ENCODE results near the gene FARP2. TPM values are rescaled to one million over a fixed set of nuclear protein-coding genes. Genes with fewer than 3 reads are reported as not detected.

FARP2 gene
- total and polyA plus RNA-seq, 2 of the 4 experiments (the other 2 are of a cell fraction), result 17.1 to 30.8 TPM

DNA sequence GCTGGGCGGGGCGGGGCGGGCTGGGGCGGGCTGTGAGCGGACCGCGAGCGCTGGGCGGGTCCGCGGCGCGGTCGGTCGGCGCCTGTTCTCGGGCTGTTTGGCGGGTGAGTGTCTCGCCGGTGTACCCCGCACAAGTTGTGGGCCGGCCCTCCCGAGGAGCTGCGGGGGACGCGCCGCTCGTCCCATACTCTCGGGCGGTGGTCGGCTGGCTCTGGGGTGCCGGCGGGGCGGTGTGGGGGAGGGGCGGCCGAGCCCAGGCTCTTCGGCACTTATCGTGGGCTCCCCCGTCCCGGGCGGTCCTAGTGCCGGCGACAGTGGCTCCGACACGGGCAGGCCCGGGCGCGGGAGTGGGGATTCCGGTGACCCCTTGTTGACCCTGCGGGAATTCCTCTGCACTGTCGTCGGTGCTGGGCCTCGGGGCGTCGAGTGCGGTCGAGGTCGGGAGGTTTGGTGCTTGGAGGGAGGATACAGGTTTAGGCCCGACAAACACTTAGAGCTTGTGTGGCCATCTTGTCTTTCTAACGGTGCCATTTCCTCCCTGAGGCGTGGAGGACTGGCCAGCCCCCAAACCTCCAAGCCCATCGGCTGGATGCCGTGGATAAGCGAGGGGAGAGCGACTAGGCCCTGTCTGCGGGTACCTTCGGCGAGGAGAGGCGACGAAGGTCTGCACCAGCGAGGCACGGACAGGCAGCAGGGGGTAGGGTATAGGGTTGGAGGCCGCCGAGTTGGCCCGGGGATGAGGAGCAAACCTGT, 40.0 kb upstream of the FARP2 start, which contains the start of gene SEPTIN2:
TSS of gene SEPTIN2 (plus strand) at position 47 of the 753 bp plus-strand sequence. CDS start 8,308 bp downstream, outside the sequence.
- DNase-seq (peak; percentile 28), ATAC-seq (ENCODE audit: low read depth) (peak; percentile 53)
- Histone ChIP-seq H2BK20ac (ENCODE audit: low read depth, low read length) (no peak within 1 kb of the TSS), H2AK5ac (ENCODE audit: low read depth, low read length) (peak within 1 kb of the TSS; percentile 100), H3K14ac (replicated peaks; ENCODE audit: low read depth, low read length) (peak within 1 kb of the TSS; percentile 100), H2BK15ac (ENCODE audit: low read depth, low read length) (peak within 1 kb of the TSS; percentile 84; the same call in 2 of the 3 replicates), H4K8ac (ENCODE audit: low read depth in 2 of 2, low read length in 2 of 2) (peak within 1 kb of the TSS; percentile 98 to 100), H3K27ac (ENCODE audit: insufficient read depth, low read length) (peak within 1 kb of the TSS; percentile 98), H3K23ac (ENCODE audit: low read depth, low read length) (peak within 1 kb of the TSS; percentile 99), H2AK9ac (replicated peaks; ENCODE audit: low read depth, low read length, poor library complexity) (peak within 1 kb of the TSS; percentile 100), H2BK5ac (ENCODE audit: low read depth, low read length, poor library complexity, severe bottlenecking) (peak within 1 kb of the TSS; percentile 99), H3K4me1 (ENCODE audit: control insufficient read depth, insufficient read depth, low read length) (peaks cover 5% of the 10 kb centered on the region), H2AFZ (replicated peaks; ENCODE audit: low read length, poor library complexity) (peak within 1 kb of the TSS; percentile 96), H3K36me3 (ENCODE audit: control insufficient read depth, insufficient read depth, low read length) (peaks cover 4% of the 10 kb centered on the region; the same call in 1 of the 2 replicates), H4K5ac (ENCODE audit: low read depth, low read length) (peak within 1 kb of the TSS; percentile 99), H2BK120ac (ENCODE audit: low read depth, low read length) (peak within 1 kb of the TSS; percentile 92), H4K91ac (ENCODE audit: insufficient read depth, low read depth, low read length) (peak within 1 kb of the TSS; percentile 99), H3K9ac (ENCODE audit: low read depth, low read length) (peak within 1 kb of the TSS; percentile 99), H3K9me1 (ENCODE audit: insufficient read depth, low read length) (peaks cover 5% of the 10 kb centered on the region; the same call in 1 of the 2 replicates), H3K18ac (ENCODE audit: low read depth, low read length) (peak within 1 kb of the TSS; percentile 95), H3K27me3 (ENCODE audit: control insufficient read depth, insufficient read depth, low read length) (no peaks in the 10 kb centered on the region), H3K4ac (ENCODE audit: low read depth, low read length) (peak within 1 kb of the TSS; percentile 100), H3K56ac (ENCODE audit: extremely low read depth, insufficient read depth, low read length) (peak within 1 kb of the TSS; percentile 100), H3K4me3 (ENCODE audit: insufficient read depth, low read depth, low read length) (peak within 1 kb of the TSS; percentile 98), H3K79me1 (ENCODE audit: low read depth in 1 of 2, low read length in 2 of 2) (peaks cover 5 to 47% of the 10 kb centered on the region in 2 experiments; a peak in 3 of 4 replicates), H4K20me1 (ENCODE audit: insufficient read depth, low read length) (peaks cover 56% of the 10 kb centered on the region), H3K9me3 (ENCODE audit: control insufficient read depth, insufficient read depth, low read length) (no peaks in the 10 kb centered on the region), H3K4me2 (ENCODE audit: low read depth, low read length) (peak within 1 kb of the TSS; percentile 99)
- dilution Hi-C loops (cut with HindIII; ENCODE audit: low sequenced_read_pairs, unreplicated experiment), result no loop called here
- ChIA-PET POLR2A (ENCODE audit: unreplicated experiment) (interaction anchor here (0.6 to 1.0 kb wide), 2 partner anchors 12 to 13 kb away, joined by 3 to 4 read pairs; no protein-coding TSS in a partner anchor), CTCF (interaction anchor here (0.7 kb wide), 1 partner anchor 123 kb away, joined by 3 read pairs; no protein-coding TSS in a partner anchor)
- WGBS, 2 experiments (ENCODE audit: extremely low coverage in 2 of 2, insufficient read length in 1 of 2), result 0% methylated on average over 55 of the region's 75 CpGs; no CpG with 5 or more reads in 1 of the 2 experiments
- intact Hi-C loops (cut with micrococcal nuclease), result loop anchor here (2.0 kb wide), 1 partner anchor 43 kb away; no protein-coding TSS in a partner anchor
- in situ Hi-C loops (cut with MboI; ENCODE audit: low sequenced_read_pairs), result no loop called here
- TF ChIP-seq CHD1 (IDR thresholded peaks at IDR 0.05; ENCODE audit: low read depth, low read length) (no peak; the same call in 1 of the 2 replicates), BHLHE40 (IDR thresholded peaks at IDR 0.05; ENCODE audit: low read depth, low read length) (no peak), MAFK (IDR thresholded peaks at IDR 0.05; ENCODE audit: low read depth, low read length) (no peak), RFX5 (IDR thresholded peaks at IDR 0.05; ENCODE audit: low read depth, low read length) (no peak), POLR2A (IDR thresholded peaks at IDR 0.05; ENCODE audit: low read depth, low read length) (peak; percentile 56), RCOR1 (IDR thresholded peaks at IDR 0.05; ENCODE audit: insufficient replicate concordance, low read length) (no peak), MXI1 (IDR thresholded peaks at IDR 0.05; ENCODE audit: borderline replicate concordance, low read depth, low read length) (no peak)
- TF ChIP-seq, protein P1, sequence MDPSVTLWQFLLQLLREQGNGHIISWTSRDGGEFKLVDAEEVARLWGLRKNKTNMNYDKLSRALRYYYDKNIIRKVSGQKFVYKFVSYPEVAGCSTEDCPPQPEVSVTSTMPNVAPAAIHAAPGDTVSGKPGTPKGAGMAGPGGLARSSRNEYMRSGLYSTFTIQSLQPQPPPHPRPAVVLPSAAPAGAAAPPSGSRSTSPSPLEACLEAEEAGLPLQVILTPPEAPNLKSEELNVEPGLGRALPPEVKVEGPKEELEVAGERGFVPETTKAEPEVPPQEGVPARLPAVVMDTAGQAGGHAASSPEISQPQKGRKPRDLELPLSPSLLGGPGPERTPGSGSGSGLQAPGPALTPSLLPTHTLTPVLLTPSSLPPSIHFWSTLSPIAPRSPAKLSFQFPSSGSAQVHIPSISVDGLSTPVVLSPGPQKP (IDR thresholded peaks at IDR 0.05; ENCODE audit: borderline replicate concordance, low read depth, low read length), result no peak
- BruUV-seq (replicated peaks), result no TSS peak

Measured in IMR-90 (cell line).